GM12873 (cell line): ENCODE results near the gene GPSM1.

Source experiments
- CTCF ChIP-seq: IDR thresholded peaks from 2 replicates; pipeline ENCODE4 v1.5.1; 2012; ENCODE audit warnings: low read depth, mild to moderate bottlenecking, moderate library complexity, low read length, control low read depth; ENCODE audit not compliant: insufficient read depth; ENCODE audit errors: missing control alignments

Gene GPSM1

GRCh38 chr9:136372006-136372405 lies 44.7 kb downstream of the GPSM1 start:
- TF ChIP-seq CTCF: no peak

- no peak for TF ChIP-seq CTCF
These were observed 45.4 kb downstream of the GPSM1 start for GRCh38 chr9:136372561-136373299.

GRCh38 chr9:136373300-136374182 lies 46.2 kb downstream of the GPSM1 start, which contains the start of gene CARD9:
Gene CARD9, minus strand, starts transcription at chr9:136373669. Its CDS starts 1,591 bp downstream, at chr9:136372078.
- no peak for TF ChIP-seq CTCF

- no peak for TF ChIP-seq CTCF
These were observed 46.8 kb downstream of the GPSM1 start for GRCh38 chr9:136374183-136374575.

GRCh38 chr9:136375096-136375495 lies 47.8 kb downstream of the GPSM1 start:
- no peak for TF ChIP-seq CTCF

GRCh38 chr9:136376457-136376856 lies 49.1 kb downstream of the GPSM1 start:
- no peak for TF ChIP-seq CTCF
